ENCODE results near the gene CDKAL1.

CDKAL1 gene

DNA sequence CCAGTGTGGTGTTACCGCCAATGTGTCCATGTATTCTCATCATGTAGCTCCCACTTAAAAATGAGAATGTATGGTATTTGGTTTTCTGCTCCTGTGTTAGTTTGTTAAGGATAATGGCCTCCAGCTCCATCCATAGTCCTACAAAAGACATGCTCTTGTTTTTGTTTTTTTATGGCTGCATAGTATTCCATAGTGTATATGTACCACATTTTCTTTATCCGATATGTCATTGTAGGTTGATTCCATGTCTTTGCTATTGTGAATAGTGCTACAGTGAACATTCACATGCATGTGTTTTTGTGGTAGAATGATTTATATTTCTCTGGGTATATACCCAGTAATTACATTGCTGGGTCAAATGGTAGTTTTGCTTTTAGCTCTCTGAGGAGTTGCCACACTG, 207.2 kb downstream of the CDKAL1 start:
- no peak overlapping the region for H3K4me3 ChIP-seq

GRCh38 chr6:20744911-20745557, 210.8 kb downstream of the CDKAL1 start:
- H3K4me3 ChIP-seq = no peak overlapping the region
- no peak for DNase-seq (ENCODE audit: low spot score)
- no peak overlapping the region for H3K27ac ChIP-seq
- no peak for TF ChIP-seq CTCF (IDR thresholded peaks at IDR 0.05)

More for the DNA sequence above, 207.2 kb downstream of the CDKAL1 start:
- DNase-seq (ENCODE audit: low spot score) = no peak
- no peak overlapping the region for H3K27ac ChIP-seq
- no peak for TF ChIP-seq CTCF (IDR thresholded peaks at IDR 0.05)

GRCh38 chr6:20746024-20746423, 211.8 kb downstream of the CDKAL1 start:
- Histone ChIP-seq H3K27ac (no peak overlapping the region), H3K4me3 (no peak overlapping the region)
- no peak for DNase-seq (ENCODE audit: low spot score)
- no peak for TF ChIP-seq CTCF (IDR thresholded peaks at IDR 0.05)

DNA sequence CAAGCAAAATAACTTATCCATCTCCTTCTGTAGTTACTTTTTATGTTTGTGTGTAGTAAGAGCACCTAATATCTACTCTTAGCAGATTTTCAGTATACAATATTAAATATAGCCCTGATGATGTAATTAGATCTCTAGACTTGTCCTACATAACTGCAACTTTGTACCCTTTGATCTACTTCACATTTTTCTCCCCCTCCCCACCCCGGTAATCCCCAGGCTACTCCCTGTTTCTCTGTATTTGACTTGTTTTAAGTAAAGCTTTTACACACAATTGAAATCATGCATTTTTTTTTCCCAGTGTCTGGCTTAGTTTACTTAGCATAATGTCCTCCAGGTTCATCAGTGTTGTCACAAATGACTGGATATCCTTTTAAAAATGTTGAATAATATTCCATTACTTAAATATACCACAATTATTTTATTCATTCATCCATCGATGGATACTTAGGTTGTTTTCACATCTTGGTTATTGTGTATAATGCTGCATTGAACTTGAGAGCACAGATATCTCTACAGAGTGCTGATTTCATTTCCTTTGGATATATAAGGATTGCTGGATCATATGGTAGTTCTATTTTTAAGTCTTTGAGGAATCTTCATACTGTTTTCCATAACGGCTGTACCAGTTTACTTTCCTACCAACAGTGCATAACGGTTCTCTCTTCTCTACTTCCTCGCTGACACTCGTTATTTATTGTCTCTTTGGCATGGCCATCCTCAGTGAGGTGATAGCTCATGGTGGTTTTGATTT, 212.7 kb downstream of the CDKAL1 start:
- Histone ChIP-seq H3K27ac (no peak overlapping the region), H3K4me3 (no peak overlapping the region)
- TF ChIP-seq CTCF (IDR thresholded peaks at IDR 0.05) = no peak
- DNase-seq (ENCODE audit: low spot score) = no peak

DNA sequence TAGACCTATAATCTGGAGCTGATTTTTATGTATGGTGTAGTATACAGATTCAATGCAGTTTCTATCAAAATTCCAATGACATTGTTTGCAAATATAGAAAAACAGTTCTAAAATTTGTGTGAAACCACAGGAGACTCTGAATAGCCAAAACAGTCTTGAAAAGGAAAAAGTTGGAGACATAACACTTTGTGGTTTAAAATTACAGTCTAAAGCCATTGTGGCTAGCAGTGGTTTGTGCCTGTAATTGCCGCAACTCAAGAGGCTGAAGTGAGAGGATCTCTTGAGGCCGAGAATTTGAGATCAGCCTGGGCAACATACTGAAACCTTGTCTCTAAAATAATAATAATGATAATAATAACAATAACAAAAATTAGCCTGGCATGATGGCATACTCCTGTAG, 213.7 kb downstream of the CDKAL1 start:
- no peak for DNase-seq (ENCODE audit: low spot score)
- TF ChIP-seq CTCF (IDR thresholded peaks at IDR 0.05) = no peak
- no peak overlapping the region for H3K27ac ChIP-seq
- H3K4me3 ChIP-seq = no peak overlapping the region

DNA sequence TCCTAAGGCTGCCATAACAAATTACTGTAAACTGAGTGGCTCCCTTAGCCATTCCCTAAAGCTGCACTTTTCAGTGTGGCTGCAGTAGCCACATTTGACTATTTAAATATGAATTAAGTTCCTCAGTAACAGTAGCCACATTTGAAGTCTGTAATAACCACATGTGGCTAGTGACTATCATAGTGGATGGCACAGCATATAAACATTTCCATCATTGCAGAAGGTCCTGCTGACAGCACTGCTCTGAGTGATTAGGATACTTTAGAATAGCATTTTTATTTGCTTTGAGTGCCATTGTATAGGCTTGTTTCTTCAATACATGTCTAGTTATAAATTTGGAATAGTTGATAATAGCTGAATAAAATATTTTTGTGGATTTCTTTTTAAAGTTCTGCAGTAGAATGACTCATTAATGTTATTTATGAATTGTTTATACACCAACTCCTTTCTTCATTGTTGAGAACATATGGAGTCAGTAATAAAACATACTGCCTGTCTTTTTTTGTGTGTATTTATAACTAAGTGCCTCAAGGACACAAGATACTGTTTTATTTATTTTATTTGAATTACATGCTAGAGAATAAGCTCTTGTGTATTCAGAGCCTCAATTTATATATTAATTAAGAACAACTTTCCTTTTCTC, 217.2 kb downstream of the CDKAL1 start:
- DNase-seq (ENCODE audit: low spot score) = no peak
- no peak overlapping the region for H3K4me3 ChIP-seq
- no peak for TF ChIP-seq CTCF (IDR thresholded peaks at IDR 0.05)
- H3K27ac ChIP-seq = no peak overlapping the region

All from coronary artery (tissue), 2 donors.